ENCODE data around the gene P2RY11. TPM values are rescaled to one million over a fixed set of nuclear protein-coding genes. Genes with fewer than 3 reads are reported as not detected.

P2RY11 gene
- total RNA-seq, 1 experiment from 2014 or later = 43.8 TPM

DNA sequence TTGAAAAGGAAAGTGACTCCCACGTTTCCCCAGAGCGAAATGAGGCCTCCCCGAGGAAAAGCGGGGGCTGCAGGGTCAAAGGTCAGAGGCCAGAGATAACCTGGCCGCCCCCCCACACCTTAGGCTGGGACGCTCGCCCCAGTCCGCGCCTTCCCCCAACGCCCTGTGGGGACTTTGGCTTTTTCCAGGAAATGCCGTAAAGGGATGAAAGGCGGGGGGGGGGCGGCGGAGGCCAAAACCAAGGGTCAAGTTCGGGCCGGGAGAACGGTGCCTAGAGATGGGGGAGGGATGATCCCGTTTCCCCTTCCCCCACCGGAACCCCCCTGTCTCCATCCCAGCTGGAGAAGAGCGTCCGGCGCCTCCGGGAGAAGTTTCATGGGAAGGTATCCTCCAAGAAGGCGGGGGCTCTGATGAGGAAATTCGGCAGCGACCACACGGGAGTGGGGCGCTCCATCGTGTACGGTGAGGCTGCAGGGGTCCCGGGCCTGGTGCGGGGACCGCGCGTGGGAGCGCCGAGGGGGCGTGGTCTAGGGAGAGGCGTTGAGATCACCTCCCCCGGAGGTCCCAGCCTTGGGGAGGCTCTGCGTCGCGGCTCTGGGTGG is 24.8 kb upstream of the P2RY11 start (continued):
- TF ChIP-seq ELF1 (IDR thresholded peaks at IDR 0.05; ENCODE audit: borderline replicate concordance, low read depth) = no peak
- no peak for TF ChIP-seq EZH2 (IDR thresholded peaks at IDR 0.05)
- no peak for TF ChIP-seq SIN3A (IDR thresholded peaks at IDR 0.05; ENCODE audit: low read depth)
- no peak for TF ChIP-seq CEBPB (IDR thresholded peaks at IDR 0.05; ENCODE audit: low read depth)
- no peak for TF ChIP-seq FOSL1 (IDR thresholded peaks at IDR 0.05; ENCODE audit: low read depth)

DNA sequence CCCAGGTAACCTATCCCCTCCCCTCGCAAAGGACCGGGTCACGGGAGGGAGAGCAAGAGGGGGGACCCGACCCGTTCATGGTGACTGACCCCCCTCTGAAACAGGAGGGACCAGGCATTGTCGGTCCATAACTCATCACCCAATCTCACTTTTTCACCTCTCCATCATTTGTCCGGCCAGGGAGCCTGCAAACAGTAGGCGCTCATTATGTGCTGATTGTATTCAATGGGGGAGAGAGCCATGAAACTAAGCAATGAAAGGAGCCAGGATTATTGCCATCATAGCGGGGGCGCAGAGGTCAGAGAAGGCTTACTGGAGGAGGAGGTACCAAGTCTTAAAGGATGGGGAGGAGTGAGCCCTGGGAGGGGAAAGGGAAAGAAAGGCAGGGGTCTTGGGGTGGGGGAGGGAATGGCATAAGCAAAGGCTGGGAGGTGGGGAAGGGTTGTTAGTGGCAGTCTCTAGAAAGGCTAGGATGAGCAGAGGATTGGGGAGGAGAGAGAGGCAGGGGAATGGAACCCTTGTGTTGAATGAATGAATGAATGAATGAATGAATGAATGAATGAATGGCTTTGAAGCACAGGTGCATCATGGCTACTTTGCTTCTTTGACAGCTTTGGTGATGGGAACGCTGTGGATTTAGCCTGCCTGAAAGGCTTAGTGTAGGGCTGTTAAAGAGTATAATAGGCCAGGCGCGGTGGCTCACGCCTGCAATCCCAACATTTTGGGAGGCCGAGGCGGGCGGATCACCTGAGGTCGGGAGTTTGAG is 24.0 kb upstream of the P2RY11 start:
- POLR2A ChIA-PET = interaction anchor here (0.7 kb wide), 1 partner anchor 293 kb away, joined by 3 read pairs; the partner anchor contains the start of gene TYK2
- H3K36me3 ChIP-seq (ENCODE audit: control insufficient read depth in 1 of 2, insufficient read depth in 2 of 2, low read length in 2 of 2) = no peaks in the 10 kb centered on the region
- H2AFZ ChIP-seq (ENCODE audit: low read depth, low read length, poor library complexity, severe bottlenecking) = no peak overlapping the region
- H3K4me2 ChIP-seq (ENCODE audit: low read length) = peak overlapping the region; percentile 96
- H3K9ac ChIP-seq (ENCODE audit: low read length) = no peak overlapping the region
- H3K4me3 ChIP-seq (replicated peaks in 1 of 2; ENCODE audit: low read depth in 1 of 2, low read length in 2 of 2) = no peak overlapping the region; a peak in 1 of 4 replicates
- no peaks in the 10 kb centered on the region for H3K9me2 ChIP-seq (ENCODE audit: insufficient read depth)
- RAD21 ChIA-PET (ENCODE audit: low non-redundant PET in 1 of 2, low total read pairs in 2 of 2, uncharacterized antibody in 2 of 2, unreplicated experiment in 2 of 2) = no interaction called here
- ATAC-seq = no peak
- no peaks in the 10 kb centered on the region for H3K79me2 ChIP-seq (ENCODE audit: insufficient read depth, low read length)
- H3K4me1 ChIP-seq (ENCODE audit: control insufficient read depth in 1 of 2, insufficient read depth in 2 of 2, low read length in 2 of 2) = peaks cover 0 to 14% of the 10 kb centered on the region in 2 experiments; a peak in 2 of 4 replicates
- no peak overlapping the region; the same call in 1 of the 2 replicates for H3K27ac ChIP-seq (ENCODE audit: low read depth, low read length)
- CTCF ChIA-PET = no interaction called here
- no peaks in the 10 kb centered on the region for H3K9me3 ChIP-seq (ENCODE audit: control insufficient read depth in 1 of 2, insufficient read depth in 1 of 2, low read depth in 1 of 2, low read length in 2 of 2)
- DNase-seq (ENCODE audit: low read depth, low spot score) = no peak
- BruUV-seq (replicated peaks) = TSS peak; percentile 41
- no peaks in the 10 kb centered on the region for H3K27me3 ChIP-seq (ENCODE audit: insufficient read depth, low read length)
- H4K20me1 ChIP-seq (ENCODE audit: insufficient read depth) = no peaks in the 10 kb centered on the region
- intact Hi-C loops (cut with micrococcal nuclease) = no loop called here
- TF ChIP-seq SIN3A (IDR thresholded peaks at IDR 0.05; ENCODE audit: low read depth) = no peak
- TF ChIP-seq FOSL1 (IDR thresholded peaks at IDR 0.05; ENCODE audit: low read depth) = no peak
- TF ChIP-seq ZNF274 (IDR thresholded peaks at IDR 0.05; ENCODE audit: low read depth, low read length) = no peak
- TF ChIP-seq, protein P1, sequence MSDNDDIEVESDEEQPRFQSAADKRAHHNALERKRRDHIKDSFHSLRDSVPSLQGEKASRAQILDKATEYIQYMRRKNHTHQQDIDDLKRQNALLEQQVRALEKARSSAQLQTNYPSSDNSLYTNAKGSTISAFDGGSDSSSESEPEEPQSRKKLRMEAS (IDR thresholded peaks at IDR 0.05) = no peak
- TF ChIP-seq, protein P2, sequence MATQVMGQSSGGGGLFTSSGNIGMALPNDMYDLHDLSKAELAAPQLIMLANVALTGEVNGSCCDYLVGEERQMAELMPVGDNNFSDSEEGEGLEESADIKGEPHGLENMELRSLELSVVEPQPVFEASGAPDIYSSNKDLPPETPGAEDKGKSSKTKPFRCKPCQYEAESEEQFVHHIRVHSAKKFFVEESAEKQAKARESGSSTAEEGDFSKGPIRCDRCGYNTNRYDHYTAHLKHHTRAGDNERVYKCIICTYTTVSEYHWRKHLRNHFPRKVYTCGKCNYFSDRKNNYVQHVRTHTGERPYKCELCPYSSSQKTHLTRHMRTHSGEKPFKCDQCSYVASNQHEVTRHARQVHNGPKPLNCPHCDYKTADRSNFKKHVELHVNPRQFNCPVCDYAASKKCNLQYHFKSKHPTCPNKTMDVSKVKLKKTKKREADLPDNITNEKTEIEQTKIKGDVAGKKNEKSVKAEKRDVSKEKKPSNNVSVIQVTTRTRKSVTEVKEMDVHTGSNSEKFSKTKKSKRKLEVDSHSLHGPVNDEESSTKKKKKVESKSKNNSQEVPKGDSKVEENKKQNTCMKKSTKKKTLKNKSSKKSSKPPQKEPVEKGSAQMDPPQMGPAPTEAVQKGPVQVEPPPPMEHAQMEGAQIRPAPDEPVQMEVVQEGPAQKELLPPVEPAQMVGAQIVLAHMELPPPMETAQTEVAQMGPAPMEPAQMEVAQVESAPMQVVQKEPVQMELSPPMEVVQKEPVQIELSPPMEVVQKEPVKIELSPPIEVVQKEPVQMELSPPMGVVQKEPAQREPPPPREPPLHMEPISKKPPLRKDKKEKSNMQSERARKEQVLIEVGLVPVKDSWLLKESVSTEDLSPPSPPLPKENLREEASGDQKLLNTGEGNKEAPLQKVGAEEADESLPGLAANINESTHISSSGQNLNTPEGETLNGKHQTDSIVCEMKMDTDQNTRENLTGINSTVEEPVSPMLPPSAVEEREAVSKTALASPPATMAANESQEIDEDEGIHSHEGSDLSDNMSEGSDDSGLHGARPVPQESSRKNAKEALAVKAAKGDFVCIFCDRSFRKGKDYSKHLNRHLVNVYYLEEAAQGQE (IDR thresholded peaks at IDR 0.05; ENCODE audit: low read depth) = no peak
- TF ChIP-seq ELF1 (IDR thresholded peaks at IDR 0.05; ENCODE audit: borderline replicate concordance, low read depth) = no peak
- TF ChIP-seq, protein P3, sequence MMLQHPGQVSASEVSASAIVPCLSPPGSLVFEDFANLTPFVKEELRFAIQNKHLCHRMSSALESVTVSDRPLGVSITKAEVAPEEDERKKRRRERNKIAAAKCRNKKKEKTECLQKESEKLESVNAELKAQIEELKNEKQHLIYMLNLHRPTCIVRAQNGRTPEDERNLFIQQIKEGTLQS (IDR thresholded peaks at IDR 0.05) = no peak
- TF ChIP-seq EGR1 (IDR thresholded peaks at IDR 0.05; ENCODE audit: low read depth) = no peak
- TF ChIP-seq, protein P4, sequence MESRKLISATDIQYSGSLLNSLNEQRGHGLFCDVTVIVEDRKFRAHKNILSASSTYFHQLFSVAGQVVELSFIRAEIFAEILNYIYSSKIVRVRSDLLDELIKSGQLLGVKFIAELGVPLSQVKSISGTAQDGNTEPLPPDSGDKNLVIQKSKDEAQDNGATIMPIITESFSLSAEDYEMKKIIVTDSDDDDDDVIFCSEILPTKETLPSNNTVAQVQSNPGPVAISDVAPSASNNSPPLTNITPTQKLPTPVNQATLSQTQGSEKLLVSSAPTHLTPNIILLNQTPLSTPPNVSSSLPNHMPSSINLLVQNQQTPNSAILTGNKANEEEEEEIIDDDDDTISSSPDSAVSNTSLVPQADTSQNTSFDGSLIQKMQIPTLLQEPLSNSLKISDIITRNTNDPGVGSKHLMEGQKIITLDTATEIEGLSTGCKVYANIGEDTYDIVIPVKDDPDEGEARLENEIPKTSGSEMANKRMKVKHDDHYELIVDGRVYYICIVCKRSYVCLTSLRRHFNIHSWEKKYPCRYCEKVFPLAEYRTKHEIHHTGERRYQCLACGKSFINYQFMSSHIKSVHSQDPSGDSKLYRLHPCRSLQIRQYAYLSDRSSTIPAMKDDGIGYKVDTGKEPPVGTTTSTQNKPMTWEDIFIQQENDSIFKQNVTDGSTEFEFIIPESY (IDR thresholded peaks at IDR 0.05; ENCODE audit: extremely low read depth, insufficient replicate concordance, low read length) = no peak
- TF ChIP-seq EZH2 (IDR thresholded peaks at IDR 0.05) = no peak
- TF ChIP-seq SRF (IDR thresholded peaks at IDR 0.05; ENCODE audit: low read depth) = no peak
- TF ChIP-seq RAD21 (IDR thresholded peaks at IDR 0.05; ENCODE audit: low read depth) = no peak
- no peak for TF ChIP-seq CEBPB (IDR thresholded peaks at IDR 0.05; ENCODE audit: low read depth)
- no peak for TF ChIP-seq POLR2AphosphoS5 (IDR thresholded peaks at IDR 0.05; ENCODE audit: low read depth, low read length)
